Measurements from ENCODE around the gene ZBTB39.

ZBTB39 gene

DNA sequence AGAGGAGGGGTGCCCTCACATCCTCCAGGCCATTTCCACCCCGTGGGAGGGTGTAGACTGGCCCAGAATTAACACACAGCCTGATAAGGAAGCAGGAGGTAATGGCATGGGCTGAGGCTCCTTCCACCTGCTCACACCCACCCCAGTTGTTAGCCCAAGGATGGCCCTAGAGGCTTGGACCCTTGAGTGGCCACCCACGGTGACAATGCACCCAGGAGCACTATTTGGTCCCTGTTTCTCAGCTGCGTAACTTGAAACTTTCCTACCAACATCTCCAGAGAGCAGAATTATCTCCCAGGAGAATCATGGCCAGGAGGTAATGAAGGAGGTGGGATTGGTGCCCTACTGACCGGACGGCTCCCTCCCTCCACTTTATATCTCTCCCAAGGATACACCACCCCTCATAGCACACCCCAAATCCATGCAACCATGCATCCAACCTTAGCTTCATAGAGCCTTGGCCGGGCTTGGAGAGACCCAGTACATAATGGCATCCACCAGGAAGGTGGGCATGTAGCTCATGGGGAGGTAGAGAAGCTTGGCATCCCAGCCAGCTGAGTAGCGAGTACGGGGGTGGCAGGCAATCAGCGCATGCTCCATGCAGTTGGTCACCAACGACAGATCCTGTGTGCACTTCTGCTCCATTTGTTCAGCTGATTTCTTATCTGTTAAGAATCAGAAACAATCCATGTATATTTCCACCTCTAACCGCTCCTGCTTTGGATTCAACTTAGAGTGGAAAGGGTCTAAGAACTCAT, 54.6 kb downstream of the ZBTB39 start:
- H3K4me3 ChIP-seq (ENCODE audit: low read depth, low read length) = no peak overlapping the region

- H3K4me3 ChIP-seq (ENCODE audit: low read depth, low read length) = no peak overlapping the region
These were observed 57.5 kb downstream of the ZBTB39 start for GRCh38 chr12:56948881-56949280.

All from iPS-11a (cell line).